Measurements from ENCODE around the gene CAMK2D. TPM values are rescaled to one million over a fixed set of nuclear protein-coding genes. Genes with fewer than 3 reads are reported as not detected.

The CAMK2D gene
- total RNA-seq, 1 experiment from 2014 or later, result 15.4 TPM

- Histone ChIP-seq H3K79me2 (ENCODE audit: low read length) (no peaks in the 10 kb centered on the region), H3K4me1 (ENCODE audit: insufficient read depth, low read length) (no peaks in the 10 kb centered on the region), H2AFZ (ENCODE audit: low read length) (no peak overlapping the region), H3K27me3 (ENCODE audit: low read length) (no peaks in the 10 kb centered on the region), H3K36me3 (ENCODE audit: low read depth, low read length) (no peaks in the 10 kb centered on the region), H3K4me3 (ENCODE audit: low read length) (no peak overlapping the region), H3F3A (ENCODE audit: low read length, unreplicated experiment) (no peaks in the 10 kb centered on the region), H3K27ac (ENCODE audit: low read length) (no peak overlapping the region), H3K9me2 (replicated peaks; ENCODE audit: low read length) (no peaks in the 10 kb centered on the region), H3K4me2 (ENCODE audit: low read length) (no peak overlapping the region), H3K9ac (ENCODE audit: low read length) (no peak overlapping the region), H4K20me1 (ENCODE audit: low read length) (no peaks in the 10 kb centered on the region), H3K9me3 (ENCODE audit: low read length) (no peaks in the 10 kb centered on the region)
- intact Hi-C loops (cut with micrococcal nuclease), result no loop called here
- BruUV-seq (replicated peaks), result no TSS peak
- CTCF ChIA-PET, result no interaction called here
- TF ChIP-seq, protein P1, sequence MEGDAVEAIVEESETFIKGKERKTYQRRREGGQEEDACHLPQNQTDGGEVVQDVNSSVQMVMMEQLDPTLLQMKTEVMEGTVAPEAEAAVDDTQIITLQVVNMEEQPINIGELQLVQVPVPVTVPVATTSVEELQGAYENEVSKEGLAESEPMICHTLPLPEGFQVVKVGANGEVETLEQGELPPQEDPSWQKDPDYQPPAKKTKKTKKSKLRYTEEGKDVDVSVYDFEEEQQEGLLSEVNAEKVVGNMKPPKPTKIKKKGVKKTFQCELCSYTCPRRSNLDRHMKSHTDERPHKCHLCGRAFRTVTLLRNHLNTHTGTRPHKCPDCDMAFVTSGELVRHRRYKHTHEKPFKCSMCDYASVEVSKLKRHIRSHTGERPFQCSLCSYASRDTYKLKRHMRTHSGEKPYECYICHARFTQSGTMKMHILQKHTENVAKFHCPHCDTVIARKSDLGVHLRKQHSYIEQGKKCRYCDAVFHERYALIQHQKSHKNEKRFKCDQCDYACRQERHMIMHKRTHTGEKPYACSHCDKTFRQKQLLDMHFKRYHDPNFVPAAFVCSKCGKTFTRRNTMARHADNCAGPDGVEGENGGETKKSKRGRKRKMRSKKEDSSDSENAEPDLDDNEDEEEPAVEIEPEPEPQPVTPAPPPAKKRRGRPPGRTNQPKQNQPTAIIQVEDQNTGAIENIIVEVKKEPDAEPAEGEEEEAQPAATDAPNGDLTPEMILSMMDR (conservative IDR thresholded peaks at IDR 0.05; ENCODE audit: low read depth, low read length), result no peak
- TF ChIP-seq EZH2 (IDR thresholded peaks at IDR 0.05; ENCODE audit: low read length, unreplicated experiment) (no peak), EZH2phosphoT487 (IDR thresholded peaks at IDR 0.05; ENCODE audit: borderline replicate concordance, low read length) (no peak)
- no peak for ATAC-seq
- DNase-seq, result no peak
- POLR2A ChIA-PET (ENCODE audit: unreplicated experiment), result interaction anchor here (0.6 kb wide), 1 partner anchor 95 kb away, joined by 4 read pairs; no protein-coding TSS in a partner anchor
Observed at GRCh38 chr4:113607147-113607720, 154.3 kb downstream of the CAMK2D start.

GRCh38 chr4:113604955-113605354 lies 156.6 kb downstream of the CAMK2D start:
- H2AFZ ChIP-seq (ENCODE audit: low read length), result no peak overlapping the region
- no TSS peak for BruUV-seq (replicated peaks)
- H3K9me2 ChIP-seq (replicated peaks; ENCODE audit: low read length), result no peaks in the 10 kb centered on the region
- no peak for ATAC-seq
- no peaks in the 10 kb centered on the region for H3K27me3 ChIP-seq (ENCODE audit: low read length)
- DNase-seq, result no peak
- H3F3A ChIP-seq (ENCODE audit: low read length, unreplicated experiment), result no peaks in the 10 kb centered on the region
- ChIA-PET CTCF (no interaction called here), POLR2A (ENCODE audit: unreplicated experiment) (no interaction called here)
- H4K20me1 ChIP-seq (ENCODE audit: low read length), result no peaks in the 10 kb centered on the region
- no peak overlapping the region for H3K27ac ChIP-seq (ENCODE audit: low read length)
- H3K4me3 ChIP-seq (ENCODE audit: low read length), result no peak overlapping the region
- H3K79me2 ChIP-seq (ENCODE audit: low read length), result no peaks in the 10 kb centered on the region
- no peaks in the 10 kb centered on the region for H3K9me3 ChIP-seq (ENCODE audit: low read length)
- H3K4me2 ChIP-seq (ENCODE audit: low read length), result no peak overlapping the region
- TF ChIP-seq, protein P1 (conservative IDR thresholded peaks at IDR 0.05; ENCODE audit: low read depth, low read length), result no peak
- TF ChIP-seq EZH2phosphoT487 (IDR thresholded peaks at IDR 0.05; ENCODE audit: borderline replicate concordance, low read length) (no peak), EZH2 (IDR thresholded peaks at IDR 0.05; ENCODE audit: low read length, unreplicated experiment) (no peak)
- no peaks in the 10 kb centered on the region for H3K36me3 ChIP-seq (ENCODE audit: low read depth, low read length)
- H3K4me1 ChIP-seq (ENCODE audit: insufficient read depth, low read length), result no peaks in the 10 kb centered on the region
- no peak overlapping the region for H3K9ac ChIP-seq (ENCODE audit: low read length)
- intact Hi-C loops (cut with micrococcal nuclease), result no loop called here

DNA sequence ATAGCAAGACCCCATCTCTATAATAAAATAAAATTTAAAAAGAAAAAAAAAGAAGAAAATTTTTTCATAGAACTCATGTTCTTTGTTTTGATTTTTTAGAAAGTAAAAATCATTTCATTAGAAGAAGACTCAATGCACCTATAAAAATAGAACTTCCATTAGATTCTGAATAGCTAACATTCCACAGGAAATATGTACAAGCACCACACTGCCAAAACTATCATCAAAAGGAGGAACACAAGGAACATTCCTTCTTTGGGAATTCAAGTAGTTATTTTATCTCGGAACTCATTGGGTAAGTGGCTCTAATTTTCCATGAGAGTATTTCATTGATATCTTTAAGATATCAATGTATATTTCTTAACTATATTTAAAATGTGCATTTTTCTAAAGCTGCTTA lies 157.6 kb downstream of the CAMK2D start:
- Histone ChIP-seq H3K4me3 (ENCODE audit: low read length) (no peak overlapping the region), H3K36me3 (ENCODE audit: low read depth, low read length) (no peaks in the 10 kb centered on the region), H3F3A (ENCODE audit: low read length, unreplicated experiment) (no peaks in the 10 kb centered on the region), H2AFZ (ENCODE audit: low read length) (no peak overlapping the region), H3K9me2 (replicated peaks; ENCODE audit: low read length) (no peaks in the 10 kb centered on the region), H3K9me3 (ENCODE audit: low read length) (no peaks in the 10 kb centered on the region), H3K27ac (ENCODE audit: low read length) (no peak overlapping the region), H3K9ac (ENCODE audit: low read length) (no peak overlapping the region), H4K20me1 (ENCODE audit: low read length) (no peaks in the 10 kb centered on the region), H3K79me2 (ENCODE audit: low read length) (no peaks in the 10 kb centered on the region), H3K4me1 (ENCODE audit: insufficient read depth, low read length) (no peaks in the 10 kb centered on the region), H3K4me2 (ENCODE audit: low read length) (no peak overlapping the region), H3K27me3 (ENCODE audit: low read length) (no peaks in the 10 kb centered on the region)
- TF ChIP-seq EZH2 (IDR thresholded peaks at IDR 0.05; ENCODE audit: low read length, unreplicated experiment) (no peak), EZH2phosphoT487 (IDR thresholded peaks at IDR 0.05; ENCODE audit: borderline replicate concordance, low read length) (no peak)
- TF ChIP-seq, protein P1 (conservative IDR thresholded peaks at IDR 0.05; ENCODE audit: low read depth, low read length), result no peak
- BruUV-seq (replicated peaks), result no TSS peak
- ATAC-seq (no peak), DNase-seq (no peak)
- ChIA-PET CTCF (no interaction called here), POLR2A (ENCODE audit: unreplicated experiment) (no interaction called here)
- intact Hi-C loops (cut with micrococcal nuclease), result no loop called here
